ENCODE measurements around the gene CLPTM1L. TPM values are rescaled to one million over a fixed set of nuclear protein-coding genes. Genes with fewer than 3 reads are reported as not detected.
"Not testable (repeated sequence)": the region's sequence is repeated elsewhere in the genome, so short reads cannot be mapped to it uniquely, and the experiment has no call there.

Gene CLPTM1L
- total and polyA plus RNA-seq, 2 experiments from 2014 or later: 129 to 130 TPM

DNA sequence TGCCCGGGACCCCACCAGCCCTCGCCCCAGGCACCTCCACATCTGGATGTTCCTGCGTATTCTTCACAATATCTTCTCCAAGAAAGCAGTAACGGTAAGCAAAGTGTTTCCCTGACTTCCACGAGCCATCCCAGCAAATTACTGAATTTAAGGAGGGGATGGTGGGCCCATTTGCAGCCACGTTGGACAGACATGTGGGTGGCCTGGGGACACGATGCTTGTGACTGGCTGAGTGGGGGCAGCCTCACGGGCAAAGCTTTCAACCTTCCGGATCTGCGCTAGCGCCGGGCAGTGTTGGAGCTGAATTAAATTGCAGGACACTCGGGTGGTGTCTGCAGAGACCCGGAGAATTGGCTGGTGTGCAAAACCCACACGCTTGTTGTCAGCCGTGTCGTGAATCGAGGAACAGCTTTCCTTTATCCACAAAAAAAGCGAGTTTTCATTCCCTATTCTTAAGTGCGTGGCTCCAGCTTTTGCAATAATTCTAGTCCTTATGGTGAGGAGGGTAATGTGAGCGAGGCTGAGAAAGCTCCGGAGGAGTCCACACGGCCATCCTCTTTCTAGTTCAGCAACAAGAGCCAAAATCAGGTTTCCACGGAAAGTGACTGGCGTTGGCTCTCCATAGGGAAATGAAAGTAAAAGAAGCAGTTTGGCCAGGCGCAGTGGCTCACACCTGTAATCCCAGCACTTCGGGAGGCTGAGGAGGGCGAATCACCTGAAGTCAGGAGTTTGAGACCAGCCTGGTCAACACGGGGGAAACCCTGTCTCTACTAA lies 17.5 kb upstream of the CLPTM1L start:
- H3K9me2 ChIP-seq (replicated peaks; ENCODE audit: insufficient read depth): no peaks in the 10 kb centered on the region
- H3K4me2 ChIP-seq: no peak overlapping the region
- H3K36me3 ChIP-seq (replicated peaks; ENCODE audit: insufficient read depth, low read depth): no peaks in the 10 kb centered on the region
- H2AFZ ChIP-seq: no peak overlapping the region
- H3K9me3 ChIP-seq (ENCODE audit: low read depth): no peaks in the 10 kb centered on the region
- H3K79me2 ChIP-seq: no peaks in the 10 kb centered on the region
- no peaks in the 10 kb centered on the region for H3K4me1 ChIP-seq (ENCODE audit: insufficient read depth)
- H3K4me3 ChIP-seq: no peak overlapping the region
- H4K20me1 ChIP-seq (ENCODE audit: insufficient read depth, poor library complexity, severe bottlenecking): no peaks in the 10 kb centered on the region
- no peak overlapping the region for H3K27ac ChIP-seq
- TF ChIP-seq EZH2phosphoT487 (IDR thresholded peaks at IDR 0.05; ENCODE audit: low read depth, severe bottlenecking, unreplicated experiment): no peak
- TF ChIP-seq EZH2 (IDR thresholded peaks at IDR 0.05; ENCODE audit: borderline replicate concordance): no peak
- TF ChIP-seq, protein P1, sequence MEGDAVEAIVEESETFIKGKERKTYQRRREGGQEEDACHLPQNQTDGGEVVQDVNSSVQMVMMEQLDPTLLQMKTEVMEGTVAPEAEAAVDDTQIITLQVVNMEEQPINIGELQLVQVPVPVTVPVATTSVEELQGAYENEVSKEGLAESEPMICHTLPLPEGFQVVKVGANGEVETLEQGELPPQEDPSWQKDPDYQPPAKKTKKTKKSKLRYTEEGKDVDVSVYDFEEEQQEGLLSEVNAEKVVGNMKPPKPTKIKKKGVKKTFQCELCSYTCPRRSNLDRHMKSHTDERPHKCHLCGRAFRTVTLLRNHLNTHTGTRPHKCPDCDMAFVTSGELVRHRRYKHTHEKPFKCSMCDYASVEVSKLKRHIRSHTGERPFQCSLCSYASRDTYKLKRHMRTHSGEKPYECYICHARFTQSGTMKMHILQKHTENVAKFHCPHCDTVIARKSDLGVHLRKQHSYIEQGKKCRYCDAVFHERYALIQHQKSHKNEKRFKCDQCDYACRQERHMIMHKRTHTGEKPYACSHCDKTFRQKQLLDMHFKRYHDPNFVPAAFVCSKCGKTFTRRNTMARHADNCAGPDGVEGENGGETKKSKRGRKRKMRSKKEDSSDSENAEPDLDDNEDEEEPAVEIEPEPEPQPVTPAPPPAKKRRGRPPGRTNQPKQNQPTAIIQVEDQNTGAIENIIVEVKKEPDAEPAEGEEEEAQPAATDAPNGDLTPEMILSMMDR (IDR thresholded peaks at IDR 0.05; ENCODE audit: poor library complexity): no peak
- H3K27me3 ChIP-seq: peaks cover 22% of the 10 kb centered on the region
- no peak for DNase-seq (ENCODE audit: low spot score)
- 88% methylated on average over 29 of the region's 29 CpGs for WGBS (ENCODE audit: low lambda C conversion rate, missing lambda C conversion rate)

DNA sequence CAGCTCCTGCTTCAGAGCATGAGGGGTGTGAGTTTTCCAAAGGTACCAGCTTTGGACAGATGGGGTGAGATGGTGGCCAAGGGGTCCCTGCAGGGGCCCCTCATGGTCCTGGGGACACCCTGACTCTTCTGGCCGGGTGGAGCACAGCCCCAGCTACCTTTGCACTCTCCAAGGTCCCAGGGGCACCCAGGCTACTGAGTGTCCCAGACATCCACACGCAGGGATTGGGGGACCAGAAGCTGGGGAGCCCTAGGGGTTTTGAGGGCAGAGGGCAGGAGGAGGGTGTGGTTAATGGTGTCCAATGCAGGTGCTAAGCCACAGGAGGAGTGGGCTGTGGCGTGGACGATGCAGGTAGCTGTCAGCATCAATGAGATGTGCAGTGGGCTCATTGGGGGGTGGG lies 16.0 kb upstream of the CLPTM1L start:
- no peak overlapping the region for H3K4me3 ChIP-seq
- no peak for TF ChIP-seq EZH2 (IDR thresholded peaks at IDR 0.05; ENCODE audit: borderline replicate concordance)
- no peak for TF ChIP-seq EZH2phosphoT487 (IDR thresholded peaks at IDR 0.05; ENCODE audit: low read depth, severe bottlenecking, unreplicated experiment)
- TF ChIP-seq, protein P1 (IDR thresholded peaks at IDR 0.05; ENCODE audit: poor library complexity): no peak
- WGBS (ENCODE audit: low lambda C conversion rate, missing lambda C conversion rate): 79% methylated on average over 4 of the region's 4 CpGs

GRCh38 chr5:1360367-1360766 lies 15.5 kb upstream of the CLPTM1L start:
- H3K27me3 ChIP-seq: peaks cover 21% of the 10 kb centered on the region
- WGBS (ENCODE audit: low lambda C conversion rate, missing lambda C conversion rate): 94% methylated on average over 7 of the region's 7 CpGs
- H3K36me3 ChIP-seq (replicated peaks; ENCODE audit: insufficient read depth, low read depth); H3K9me3 ChIP-seq (ENCODE audit: low read depth); H3K9me2 ChIP-seq (replicated peaks; ENCODE audit: insufficient read depth); H3K79me2 ChIP-seq; H3K4me2 ChIP-seq; DNase-seq (ENCODE audit: low spot score); H3K4me1 ChIP-seq (ENCODE audit: insufficient read depth); H4K20me1 ChIP-seq (ENCODE audit: insufficient read depth, poor library complexity, severe bottlenecking); H2AFZ ChIP-seq; H3K27ac ChIP-seq; H3K4me3 ChIP-seq: not testable (repeated sequence)

More for the DNA sequence above, 16.0 kb upstream of the CLPTM1L start:
- no peaks in the 10 kb centered on the region for H3K79me2 ChIP-seq
- no peaks in the 10 kb centered on the region for H3K4me1 ChIP-seq (ENCODE audit: insufficient read depth)
- no peaks in the 10 kb centered on the region for H3K9me2 ChIP-seq (replicated peaks; ENCODE audit: insufficient read depth)
- no peaks in the 10 kb centered on the region for H3K36me3 ChIP-seq (replicated peaks; ENCODE audit: insufficient read depth, low read depth)
- no peaks in the 10 kb centered on the region for H4K20me1 ChIP-seq (ENCODE audit: insufficient read depth, poor library complexity, severe bottlenecking)
- H3K4me2 ChIP-seq: no peak overlapping the region
- DNase-seq (ENCODE audit: low spot score): no peak
- no peak overlapping the region for H3K27ac ChIP-seq
- peaks cover 17% of the 10 kb centered on the region for H3K27me3 ChIP-seq
- H3K9me3 ChIP-seq (ENCODE audit: low read depth): no peaks in the 10 kb centered on the region
- no peak overlapping the region for H2AFZ ChIP-seq

DNA sequence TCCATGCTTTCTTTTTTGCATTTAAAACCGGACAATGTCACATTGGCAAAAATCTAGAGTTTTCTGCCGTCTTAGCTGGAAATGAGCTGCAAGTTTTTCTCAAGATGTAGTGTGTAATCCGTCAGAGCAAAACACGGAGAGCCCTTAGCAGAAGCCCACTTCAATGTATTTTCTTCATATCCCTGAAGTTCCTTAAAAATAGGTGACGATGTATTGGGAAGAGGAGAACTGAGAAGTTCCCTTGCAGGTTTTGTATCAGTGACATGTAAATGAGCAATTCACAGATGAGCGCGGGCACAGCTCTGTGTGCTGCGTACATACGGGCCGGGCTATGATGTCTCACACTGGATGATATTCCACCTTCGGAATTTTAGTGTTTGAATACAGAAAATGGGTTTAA lies 14.8 kb upstream of the CLPTM1L start:
- Histone ChIP-seq H3K79me2 (no peaks in the 10 kb centered on the region), H3K36me3 (replicated peaks; ENCODE audit: insufficient read depth, low read depth) (no peaks in the 10 kb centered on the region), H2AFZ (no peak overlapping the region), H3K9me3 (ENCODE audit: low read depth) (no peaks in the 10 kb centered on the region), H3K4me1 (ENCODE audit: insufficient read depth) (no peaks in the 10 kb centered on the region), H3K4me3 (no peak overlapping the region), H3K4me2 (no peak overlapping the region), H4K20me1 (ENCODE audit: insufficient read depth, poor library complexity, severe bottlenecking) (no peaks in the 10 kb centered on the region), H3K27ac (no peak overlapping the region), H3K9me2 (replicated peaks; ENCODE audit: insufficient read depth) (no peaks in the 10 kb centered on the region), H3K27me3 (peaks cover 25% of the 10 kb centered on the region)
- TF ChIP-seq EZH2phosphoT487 (IDR thresholded peaks at IDR 0.05; ENCODE audit: low read depth, severe bottlenecking, unreplicated experiment): no peak
- TF ChIP-seq, protein P1 (IDR thresholded peaks at IDR 0.05; ENCODE audit: poor library complexity): no peak
- no peak for TF ChIP-seq EZH2 (IDR thresholded peaks at IDR 0.05; ENCODE audit: borderline replicate concordance)
- no peak for DNase-seq (ENCODE audit: low spot score)
- WGBS (ENCODE audit: low lambda C conversion rate, missing lambda C conversion rate): 92% methylated on average over 11 of the region's 11 CpGs
